Skeletal muscle tissue (tissue), 2 donors: ENCODE results near the gene CSNK2B. TPM values are rescaled to one million over a fixed set of nuclear protein-coding genes. Genes with fewer than 3 reads are reported as not detected.

Experiments
- small RNA-seq: library from RNA; depleted of rRNA; stranded (forward); fragments of <200 nt; gene quantifications from one replicate; pipeline ENCODE3, GENCODE V24; 2014
- total RNA-seq: library from RNA; depleted of rRNA; stranded (reverse); fragments of >200 nt; gene quantifications from one replicate; pipeline ENCODE4 v1.2.3, GENCODE V29; 2014

Gene CSNK2B
- total RNA-seq, 1 donor from 2014 or later: 68.4 TPM

Small RNA genes within 50 kb of the gene (small RNA-seq; reads per million reads assigned to genes)
- gene LY6G6D (not detected), gene MIR4646 (not detected), gene MIR6832 (not detected), gene RF00019 (not detected), gene SNORA38 (3.2 reads per million, percentile 88 among the genes with 10 or more reads in this experiment)

Other genes starting within 250 kb of the CSNK2B start
- gene MICB, start 167.9 kb upstream of the CSNK2B start, total RNA-seq: 0.52 TPM
- gene MCCD1, start 137.1 kb upstream of the CSNK2B start, total RNA-seq: not detected
- 436 TPM for gene DDX39B, start 124.1 kb upstream of the CSNK2B start, total RNA-seq
- 1.0 TPM for gene ATP6V1G2, start 119.5 kb upstream of the CSNK2B start, total RNA-seq
- 20.4 TPM for gene NFKBIL1, start 118.5 kb upstream of the CSNK2B start, total RNA-seq
- gene LTA, start 93.8 kb upstream of the CSNK2B start, total RNA-seq: not detected
- gene TNF, start 90.5 kb upstream of the CSNK2B start, total RNA-seq: not detected
- 2.1 TPM for gene LTB, start 83.7 kb upstream of the CSNK2B start, total RNA-seq
- 3.7 TPM for gene LST1, start 79.8 kb upstream of the CSNK2B start, total RNA-seq
- gene NCR3, start 73.1 kb upstream of the CSNK2B start, total RNA-seq: not detected
- gene AIF1, start 50.8 kb upstream of the CSNK2B start, total RNA-seq: 19.8 TPM
- gene PRRC2A, start 45.4 kb upstream of the CSNK2B start, total RNA-seq: 30.8 TPM
- gene BAG6, start 13.4 kb upstream of the CSNK2B start, total RNA-seq: 118 TPM
- 1.0 TPM for gene APOM, start 10.2 kb upstream of the CSNK2B start, total RNA-seq
- gene C6orf47, start 5.3 kb upstream of the CSNK2B start, total RNA-seq: 18.3 TPM
- gene GPANK1, start 1.1 kb upstream of the CSNK2B start, total RNA-seq: 16.2 TPM
- 2.6 TPM for gene LY6G5B, start 3.9 kb downstream of the CSNK2B start, total RNA-seq
- gene LY6G5C, start 15.0 kb downstream of the CSNK2B start, total RNA-seq: not detected
- 50.1 TPM for gene ABHD16A, start 37.2 kb downstream of the CSNK2B start, total RNA-seq
- not detected for gene LY6G6F, start 40.8 kb downstream of the CSNK2B start, total RNA-seq
- gene LY6G6D, start 49.3 kb downstream of the CSNK2B start, total RNA-seq: not detected
- gene LY6G6C, start 55.7 kb downstream of the CSNK2B start, total RNA-seq: not detected
- gene MPIG6B, start 57.3 kb downstream of the CSNK2B start, total RNA-seq: 0.52 TPM
- gene DDAH2, start 63.2 kb downstream of the CSNK2B start, total RNA-seq: 73.1 TPM
- 152 TPM for gene CLIC1, start 70.5 kb downstream of the CSNK2B start, total RNA-seq
- gene MSH5, start 73.9 kb downstream of the CSNK2B start, total RNA-seq: 3.1 TPM
- 1.0 TPM for gene SAPCD1, start 96.6 kb downstream of the CSNK2B start, total RNA-seq
- gene VWA7, start 111.2 kb downstream of the CSNK2B start, total RNA-seq: 1.0 TPM
- 42.3 TPM for gene VARS1, start 129.7 kb downstream of the CSNK2B start, total RNA-seq
- 45.9 TPM for gene LSM2, start 140.9 kb downstream of the CSNK2B start, total RNA-seq
- gene HSPA1L, start 149.2 kb downstream of the CSNK2B start, total RNA-seq: 5.2 TPM
- 133 TPM for gene HSPA1A, start 149.5 kb downstream of the CSNK2B start, total RNA-seq
- 117 TPM for gene HSPA1B, start 161.7 kb downstream of the CSNK2B start, total RNA-seq
- 23.0 TPM for gene NEU1, start 196.7 kb downstream of the CSNK2B start, total RNA-seq
- 0.52 TPM for gene SLC44A4, start 212.9 kb downstream of the CSNK2B start, total RNA-seq
- gene EHMT2, start 231.6 kb downstream of the CSNK2B start, total RNA-seq: 24.0 TPM
- 6.3 TPM for gene ZBTB12, start 236.0 kb downstream of the CSNK2B start, total RNA-seq